VCaP (cell line): ENCODE measurements around the gene LMAN2.

Experiments
- H3K27ac ChIP-seq: fragments of 450-650 bp; 2 replicates; pipeline ENCODE4 v1.5.1; 2017
- TF ChIP-seq, protein P1 (sequence below): fragments of 450-650 bp; conservative IDR thresholded peaks from 2 replicates; pipeline ENCODE4 v1.5.1; 2017; ENCODE audit warnings: mild to moderate bottlenecking, moderate library complexity

Gene LMAN2

DNA sequence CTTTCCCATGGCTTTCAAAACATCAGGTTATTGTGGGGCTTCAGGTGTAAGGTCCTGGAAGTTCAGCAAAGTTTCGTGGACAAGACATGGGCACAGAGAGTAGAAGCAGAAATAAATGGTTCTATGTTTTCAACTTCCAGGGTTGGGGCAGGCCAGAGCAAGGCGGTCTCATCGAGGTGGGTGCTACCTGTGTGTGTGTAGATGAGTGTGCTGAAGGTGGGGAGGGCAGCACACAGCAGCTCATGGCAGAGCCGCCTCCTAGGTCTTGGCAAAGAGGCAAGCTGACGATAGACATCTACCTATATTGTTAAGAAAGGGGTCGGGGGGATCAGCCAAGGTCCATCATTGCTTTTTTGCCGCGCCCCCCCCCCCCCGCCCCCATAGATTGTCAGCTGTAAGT is 51.8 kb downstream of the LMAN2 start:
- peak overlapping the region; percentile 95; the same call in 1 of the 2 replicates for H3K27ac ChIP-seq

DNA sequence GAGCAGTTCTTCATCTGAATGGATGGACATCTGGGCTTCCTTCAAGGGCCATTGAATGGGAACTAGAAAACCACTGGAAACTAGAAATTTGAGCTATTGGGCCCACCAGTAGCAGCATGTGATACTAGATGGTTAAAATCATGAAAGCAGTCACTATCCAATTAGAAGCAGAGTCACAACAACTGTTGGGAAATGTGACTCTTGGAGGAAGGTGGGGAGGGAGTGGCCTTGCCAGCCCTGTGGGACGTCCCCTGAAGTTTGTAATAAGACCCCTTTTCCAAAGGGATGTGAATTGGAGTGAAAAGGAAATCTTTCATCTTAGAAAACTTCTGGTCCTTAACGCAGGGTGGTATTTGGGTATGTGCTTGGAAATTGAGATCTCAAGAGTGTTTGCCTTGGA is 53.5 kb downstream of the LMAN2 start:
- H3K27ac ChIP-seq = no peak overlapping the region
- TF ChIP-seq, protein P1, sequence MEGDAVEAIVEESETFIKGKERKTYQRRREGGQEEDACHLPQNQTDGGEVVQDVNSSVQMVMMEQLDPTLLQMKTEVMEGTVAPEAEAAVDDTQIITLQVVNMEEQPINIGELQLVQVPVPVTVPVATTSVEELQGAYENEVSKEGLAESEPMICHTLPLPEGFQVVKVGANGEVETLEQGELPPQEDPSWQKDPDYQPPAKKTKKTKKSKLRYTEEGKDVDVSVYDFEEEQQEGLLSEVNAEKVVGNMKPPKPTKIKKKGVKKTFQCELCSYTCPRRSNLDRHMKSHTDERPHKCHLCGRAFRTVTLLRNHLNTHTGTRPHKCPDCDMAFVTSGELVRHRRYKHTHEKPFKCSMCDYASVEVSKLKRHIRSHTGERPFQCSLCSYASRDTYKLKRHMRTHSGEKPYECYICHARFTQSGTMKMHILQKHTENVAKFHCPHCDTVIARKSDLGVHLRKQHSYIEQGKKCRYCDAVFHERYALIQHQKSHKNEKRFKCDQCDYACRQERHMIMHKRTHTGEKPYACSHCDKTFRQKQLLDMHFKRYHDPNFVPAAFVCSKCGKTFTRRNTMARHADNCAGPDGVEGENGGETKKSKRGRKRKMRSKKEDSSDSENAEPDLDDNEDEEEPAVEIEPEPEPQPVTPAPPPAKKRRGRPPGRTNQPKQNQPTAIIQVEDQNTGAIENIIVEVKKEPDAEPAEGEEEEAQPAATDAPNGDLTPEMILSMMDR = no peak

More for the DNA sequence above, 51.8 kb downstream of the LMAN2 start:
- TF ChIP-seq, protein P1 = no peak

DNA sequence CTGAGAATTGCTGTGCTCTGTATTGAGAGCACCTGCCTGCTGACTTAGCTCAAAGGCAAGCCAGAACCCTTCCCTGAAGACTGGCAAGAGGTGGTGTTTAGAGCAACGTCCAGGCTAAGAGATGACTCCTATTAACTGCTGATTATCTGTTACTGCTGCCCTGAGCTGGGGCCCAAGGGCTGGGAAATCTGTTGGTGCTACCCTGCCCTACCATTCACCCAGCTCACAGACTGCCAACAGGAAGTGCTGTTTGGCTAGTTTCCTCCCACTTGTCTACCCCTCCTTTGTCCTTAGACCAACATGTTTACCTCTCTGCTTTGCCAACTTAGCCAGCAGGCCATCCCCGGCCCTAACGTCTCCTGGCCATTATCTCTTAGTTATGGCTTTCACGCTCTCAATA is 54.9 kb downstream of the LMAN2 start:
- TF ChIP-seq, protein P1 = no peak
- peak overlapping the region; percentile 45 for H3K27ac ChIP-seq

DNA sequence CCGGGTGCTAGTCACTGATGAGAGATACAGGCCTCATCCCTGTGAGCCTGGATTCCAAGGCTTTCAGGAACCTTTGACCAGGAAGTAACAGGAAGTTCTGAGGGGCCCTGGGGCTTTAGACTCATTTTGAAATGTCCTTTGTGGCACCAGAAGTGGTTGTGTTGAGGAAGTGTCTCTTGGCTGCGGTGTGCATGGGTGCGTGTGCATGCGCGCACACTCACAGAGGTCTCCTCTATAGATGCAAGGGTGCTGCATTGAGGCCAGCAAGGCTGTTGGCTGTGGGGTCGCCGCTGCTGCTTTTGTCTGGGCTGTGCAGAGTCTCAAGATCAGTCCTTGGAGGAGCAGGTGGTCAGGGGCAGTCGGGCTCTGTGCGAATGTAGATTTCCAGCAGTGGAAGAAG is 55.5 kb downstream of the LMAN2 start:
- TF ChIP-seq, protein P1 = no peak
- H3K27ac ChIP-seq = peak overlapping the region; percentile 45

DNA sequence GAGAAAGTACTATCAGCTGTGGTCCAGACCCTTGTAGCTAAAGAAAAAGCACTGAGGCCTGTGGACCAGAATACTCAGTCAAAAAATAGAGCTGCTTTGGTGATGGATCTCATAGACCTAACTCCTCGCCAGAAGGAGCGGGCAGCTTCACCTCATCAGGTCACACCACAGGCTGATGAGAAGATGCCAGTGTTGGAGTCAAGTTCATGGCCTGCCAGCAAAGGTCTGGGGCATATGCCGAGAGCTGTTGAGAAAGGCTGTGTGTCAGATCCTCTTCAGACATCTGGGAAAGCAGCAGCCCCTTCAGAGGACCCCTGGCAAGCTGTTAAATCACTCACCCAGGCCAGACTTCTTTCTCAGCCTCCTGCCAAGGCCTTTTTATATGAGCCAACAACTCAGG is 56.8 kb downstream of the LMAN2 start:
- TF ChIP-seq, protein P1 = no peak
- peak overlapping the region; percentile 45; the same call in 1 of the 2 replicates for H3K27ac ChIP-seq

DNA sequence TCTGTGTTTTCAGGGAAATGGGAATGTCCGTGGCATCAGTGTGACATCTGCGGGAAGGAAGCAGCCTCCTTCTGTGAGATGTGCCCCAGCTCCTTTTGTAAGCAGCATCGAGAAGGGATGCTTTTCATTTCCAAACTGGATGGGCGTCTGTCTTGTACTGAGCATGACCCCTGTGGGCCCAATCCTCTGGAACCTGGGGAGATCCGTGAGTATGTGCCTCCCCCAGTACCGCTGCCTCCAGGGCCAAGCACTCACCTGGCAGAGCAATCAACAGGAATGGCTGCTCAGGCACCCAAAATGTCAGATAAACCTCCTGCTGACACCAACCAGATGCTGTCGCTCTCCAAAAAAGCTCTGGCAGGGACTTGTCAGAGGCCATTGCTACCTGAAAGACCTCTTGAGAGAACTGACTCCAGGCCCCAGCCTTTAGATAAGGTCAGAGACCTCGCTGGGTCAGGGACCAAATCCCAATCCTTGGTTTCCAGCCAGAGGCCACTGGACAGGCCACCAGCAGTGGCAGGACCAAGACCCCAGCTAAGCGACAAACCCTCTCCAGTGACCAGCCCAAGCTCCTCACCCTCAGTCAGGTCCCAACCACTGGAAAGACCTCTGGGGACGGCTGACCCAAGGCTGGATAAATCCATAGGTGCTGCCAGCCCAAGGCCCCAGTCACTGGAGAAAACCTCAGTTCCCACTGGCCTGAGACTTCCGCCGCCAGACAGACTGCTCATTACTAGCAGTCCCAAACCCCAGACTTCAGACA is 57.5 kb downstream of the LMAN2 start:
- TF ChIP-seq, protein P1 = no peak
- H3K27ac ChIP-seq = no peak overlapping the region

DNA sequence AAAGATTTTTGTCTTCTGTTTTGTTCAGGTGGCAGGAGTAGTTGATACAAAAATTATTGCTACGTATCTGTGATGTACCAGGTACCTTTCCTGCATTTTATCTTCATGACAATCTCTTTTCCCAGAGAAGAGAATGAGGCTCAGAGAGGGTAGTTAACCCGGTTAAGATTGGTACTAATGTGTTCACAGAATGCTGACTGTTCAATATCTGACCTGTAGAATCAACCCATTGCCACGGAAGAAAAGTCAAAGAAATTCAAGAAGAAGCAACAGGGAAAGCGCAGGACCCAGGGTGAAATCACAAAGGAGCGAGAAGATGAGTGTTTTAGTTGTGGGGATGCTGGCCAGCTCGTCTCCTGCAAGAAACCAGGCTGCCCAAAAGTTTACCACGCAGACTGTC is 59.7 kb downstream of the LMAN2 start:
- no peak overlapping the region for H3K27ac ChIP-seq
- TF ChIP-seq, protein P1 = no peak
